HCT116 (cell line): ENCODE measurements around the gene SMTNL2. TPM values are rescaled to one million over a fixed set of nuclear protein-coding genes. Genes with fewer than 3 reads are reported as not detected.

Source experiments
- ATAC-seq: fragments of 200-7000 bp; cut with Tn5 transposase; 2 replicates; pipeline ENCODE4 v1.9.1; 2020; ENCODE audit warnings: mild to moderate bottlenecking, moderate library complexity
- BruUV-seq: library from RNA; stranded (reverse); fragments of 400-500 nt; replicated peaks from 2 replicates; lab custom pipeline; 2021; lab: Mats Ljungman, UMichigan
- CTCF ChIA-PET: fragments of 300-600 bp; sonication (Branson Sonifier 250); formaldehyde crosslinking; loops from one replicate; lab custom pipeline; 2021; ENCODE audit warnings: antibody characterized with exemption; lab: Charles Lee
- POLR2A ChIA-PET: fragments of 300-600, 350-600 bp; sonication (Branson Sonifier 250); formaldehyde crosslinking; loops from one replicate; lab custom pipeline; 2021; ENCODE audit warnings: antibody characterized with exemption; lab: Charles Lee
- RAD21 ChIA-PET, 2 experiments: fragments of 300-600 bp; sonication (Branson Sonifier 250); formaldehyde crosslinking; loops; one replicate each; lab custom pipeline; 2023; ENCODE audit warnings: low total read pairs in 2 of 2; ENCODE audit not compliant: uncharacterized antibody in 2 of 2, unreplicated experiment in 2 of 2, low non-redundant PET in 1 of 2; lab: Charles Lee
- DNase-seq: peaks from one replicate; pipeline ENCODE4 v3.0.0-alpha.2; 2010; ENCODE audit warnings: low read depth, low spot score
- H2AFZ ChIP-seq: fragments of 200-600 bp; shearing (Covaris generic), sonication (generic); 2 replicates; pipeline ENCODE4 v1.6.1; 2017; ENCODE audit warnings: low read depth, mixed run types, mixed read lengths, antibody characterized with exemption, low read length; ENCODE audit not compliant: poor library complexity, severe bottlenecking
- H3K27ac ChIP-seq: 2 replicates; pipeline ENCODE4 v1.5.1; 2012; ENCODE audit warnings: low read depth, low read length
- H3K27me3 ChIP-seq: fragments of 200-600 bp; sonication (generic); 2 replicates; pipeline ENCODE4 v1.6.1; 2016; ENCODE audit warnings: mixed run types, low read length, mixed read lengths; ENCODE audit not compliant: insufficient read depth
- H3K36me3 ChIP-seq, 2 experiments: fragments of 200-500 bp in 1 of 2; fragments of 200-600 bp in 1 of 2; sonication (Bioruptor generic) in 1 of 2; sonication (generic) in 1 of 2; 2 replicates each; pipeline versions ENCODE4 v1.5.1 to v1.6.1; 2014 to 2016; ENCODE audit warnings: low read length in 2 of 2, inconsistent platforms in 1 of 2, mixed read lengths in 1 of 2, mixed run types in 1 of 2; ENCODE audit not compliant: insufficient read depth in 2 of 2, control insufficient read depth in 1 of 2
- H3K4me1 ChIP-seq, 2 experiments: fragments of 200-600 bp in 1 of 2; sonication (generic) in 1 of 2; 2 replicates each; pipeline versions ENCODE4 v1.5.1 to v1.6.1; 2012 to 2017; ENCODE audit warnings: low read length in 2 of 2, inconsistent platforms in 1 of 2, mild to moderate bottlenecking in 1 of 2, mixed read lengths in 1 of 2, mixed run types in 1 of 2, moderate library complexity in 1 of 2; ENCODE audit not compliant: insufficient read depth in 2 of 2, control insufficient read depth in 1 of 2
- H3K4me2 ChIP-seq: fragments of 200-600 bp; sonication (generic); 2 replicates; pipeline ENCODE4 v1.6.1; 2017; ENCODE audit warnings: mixed run types, low read length, mixed read lengths
- H3K4me3 ChIP-seq, 2 experiments: fragments of 200-600 bp in 1 of 2; sonication (generic) in 1 of 2; replicated peaks in 1 of 2; 2 replicates each; pipeline ENCODE4 v1.5.1; 2011 to 2016; ENCODE audit warnings: low read length in 2 of 2, control low read depth in 1 of 2, low read depth in 1 of 2, mild to moderate bottlenecking in 1 of 2, mixed read lengths in 1 of 2, mixed run types in 1 of 2
- H3K79me2 ChIP-seq: fragments of 200-600 bp; sonication (generic); 2 replicates; pipeline ENCODE4 v1.6.1; 2017; ENCODE audit warnings: mild to moderate bottlenecking, mixed run types, low read length, moderate library complexity, mixed read lengths; ENCODE audit not compliant: insufficient read depth
- H3K9ac ChIP-seq: fragments of 200-600 bp; sonication (generic); 2 replicates; pipeline ENCODE4 v1.6.1; 2016; ENCODE audit warnings: low read length, mixed read lengths
- H3K9me2 ChIP-seq: fragments of 200-600 bp; sonication (generic), shearing (Covaris generic); 2 replicates; pipeline ENCODE4 v1.6.1; 2017; ENCODE audit warnings: mixed run types, mild to moderate bottlenecking, moderate library complexity; ENCODE audit not compliant: insufficient read depth
- H3K9me3 ChIP-seq, 2 experiments: fragments of 200-500 bp in 1 of 2; fragments of 200-600 bp in 1 of 2; sonication (Bioruptor generic) in 1 of 2; sonication (generic) in 1 of 2; 2 replicates each; pipeline ENCODE4 v1.6.1; 2014 to 2017; ENCODE audit warnings: low read length in 2 of 2, mixed read lengths in 2 of 2, inconsistent platforms in 1 of 2, low read depth in 1 of 2, mild to moderate bottlenecking in 1 of 2, mixed run types in 1 of 2, moderate library complexity in 1 of 2; ENCODE audit not compliant: control insufficient read depth in 1 of 2, insufficient read depth in 1 of 2
- H4K20me1 ChIP-seq: fragments of 200-600 bp; sonication (generic), shearing (Covaris generic); 2 replicates; pipeline ENCODE4 v1.6.1; 2017; ENCODE audit warnings: mixed run types, mild to moderate bottlenecking, moderate library complexity; ENCODE audit not compliant: insufficient read depth
- ATF3 ChIP-seq: IDR thresholded peaks from 2 replicates; pipeline ENCODE4 v1.6.1; 2012
- CBX3 ChIP-seq: IDR thresholded peaks from 2 replicates; pipeline ENCODE4 v1.6.1; 2012; ENCODE audit warnings: low read depth
- ELF1 ChIP-seq: IDR thresholded peaks from 2 replicates; pipeline ENCODE4 v1.6.1; 2012; ENCODE audit warnings: low read depth, borderline replicate concordance
- EZH2 ChIP-seq: fragments of 200-600 bp; sonication (generic); IDR thresholded peaks from 2 replicates; pipeline ENCODE4 v1.6.1; 2017; ENCODE audit warnings: antibody characterized with exemption, mixed run types
- EZH2phosphoT487 ChIP-seq: fragments of 200-600 bp; IDR thresholded peaks from 2 replicates; pipeline ENCODE4 v1.6.1; 2018; ENCODE audit warnings: antibody characterized with exemption, borderline replicate concordance
- MAX ChIP-seq: IDR thresholded peaks from 2 replicates; pipeline ENCODE4 v1.6.1; 2012
- POLR2A ChIP-seq: IDR thresholded peaks from 2 replicates; pipeline ENCODE4 v1.7.0; 2011; ENCODE audit warnings: borderline replicate concordance; ENCODE audit not compliant: insufficient read depth, insufficient read length; ENCODE audit errors: extremely low read depth
- POLR2AphosphoS5 ChIP-seq: IDR thresholded peaks from 2 replicates; pipeline ENCODE4 v1.6.1; 2011; ENCODE audit warnings: mild to moderate bottlenecking, low read depth, low read length, moderate library complexity
- RAD21 ChIP-seq: IDR thresholded peaks from 2 replicates; pipeline ENCODE4 v1.6.1; 2012; ENCODE audit warnings: low read depth, mild to moderate bottlenecking
- SIN3A ChIP-seq: IDR thresholded peaks from 2 replicates; pipeline ENCODE4 v1.6.1; 2012; ENCODE audit warnings: low read depth
- SRF ChIP-seq: IDR thresholded peaks from 2 replicates; pipeline ENCODE4 v1.6.1; 2012; ENCODE audit warnings: low read depth
- TCF7L2 ChIP-seq: IDR thresholded peaks from 2 replicates; pipeline ENCODE4 v1.7.0; 2011; ENCODE audit warnings: borderline replicate concordance, inconsistent platforms; ENCODE audit not compliant: insufficient read depth, insufficient read length; ENCODE audit errors: extremely low read depth
- YY1 ChIP-seq: IDR thresholded peaks from 2 replicates; pipeline ENCODE4 v1.6.1; 2011; ENCODE audit warnings: low read length, low read depth, moderate library complexity, mild to moderate bottlenecking; ENCODE audit not compliant: insufficient replicate concordance; ENCODE audit errors: extremely low read depth
- intact Hi-C: fragments of 100-400 bp; cut with micrococcal nuclease; formaldehyde crosslinking; loops from 2 replicates; pipeline ENCODE4 v1.10.0; 2022
- total RNA-seq: library from RNA; stranded (reverse); gene quantifications from one replicate; pipeline ENCODE4 v1.2.1, GENCODE V29; 2021; ENCODE audit not compliant: unreplicated experiment

Gene SMTNL2
- total RNA-seq, 1 experiment from 2014 or later: 2.3 TPM

GRCh38 chr17:4543557-4544026 lies 40.7 kb upstream of the SMTNL2 start:
- H4K20me1 ChIP-seq: no peaks in the 10 kb centered on the region; the same call in 1 of the 2 replicates
- H3K4me2 ChIP-seq: no peak overlapping the region
- no peak overlapping the region for H3K27ac ChIP-seq
- no peak for ATAC-seq
- peaks cover 38 to 72% of the 10 kb centered on the region in 2 experiments; a peak in 3 of 4 replicates for H3K36me3 ChIP-seq
- no peak for DNase-seq
- H3K9ac ChIP-seq: no peak overlapping the region
- RAD21 ChIA-PET: no interaction called here
- no peaks in the 10 kb centered on the region for H3K9me3 ChIP-seq
- H3K4me3 ChIP-seq: no peak overlapping the region
- intact Hi-C loops: no loop called here
- H3K79me2 ChIP-seq: peaks cover 28% of the 10 kb centered on the region
- CTCF ChIA-PET: no interaction called here
- BruUV-seq: no TSS peak
- TF ChIP-seq EZH2 (no peak), SIN3A (no peak), SRF (no peak), TCF7L2 (no peak), POLR2A (no peak), CBX3 (no peak), YY1 (no peak), MAX (no peak), ELF1 (no peak), RAD21 (no peak), ATF3 (no peak), EZH2phosphoT487 (no peak), POLR2AphosphoS5 (no peak)
- POLR2A ChIA-PET: no interaction called here
- no peaks in the 10 kb centered on the region for H3K9me2 ChIP-seq
- H2AFZ ChIP-seq: no peak overlapping the region
- no peaks in the 10 kb centered on the region for H3K4me1 ChIP-seq
- H3K27me3 ChIP-seq: no peaks in the 10 kb centered on the region
